ENCODE data around the gene ALX4.

DNA sequence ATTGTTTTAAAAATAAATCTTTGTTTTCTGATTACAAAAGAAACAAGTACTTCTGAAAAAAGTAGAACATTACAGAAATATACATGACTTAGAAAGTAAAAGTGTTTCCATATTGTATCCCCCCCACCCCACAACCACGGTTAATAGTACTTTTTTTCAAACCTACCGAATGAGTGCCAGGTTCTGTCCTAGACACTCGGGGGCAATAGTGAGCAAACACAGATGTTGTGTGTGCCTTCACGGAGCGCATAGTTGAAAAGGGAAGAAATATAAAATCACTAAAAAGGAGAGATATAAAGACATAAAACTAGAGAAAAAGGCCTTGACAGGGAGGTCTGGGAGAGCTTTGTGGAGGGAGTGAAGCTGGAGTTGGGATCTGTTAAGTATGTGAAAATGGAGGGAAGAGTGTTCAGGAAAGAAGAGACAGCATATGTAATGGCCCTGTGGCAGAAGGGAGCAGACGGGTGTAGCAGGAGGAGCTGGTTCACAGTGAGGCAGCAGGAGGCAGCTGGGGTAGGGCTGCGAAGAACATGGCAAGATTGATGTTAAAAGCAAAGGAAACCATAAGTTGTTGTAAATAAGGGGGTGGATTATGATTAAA lies 42.1 kb upstream of the ALX4 start:
- TF ChIP-seq POLR2AphosphoS5 (IDR thresholded peaks at IDR 0.05) (no peak), EP300 (IDR thresholded peaks at IDR 0.05) (no peak)
- TF ChIP-seq, protein P1, sequence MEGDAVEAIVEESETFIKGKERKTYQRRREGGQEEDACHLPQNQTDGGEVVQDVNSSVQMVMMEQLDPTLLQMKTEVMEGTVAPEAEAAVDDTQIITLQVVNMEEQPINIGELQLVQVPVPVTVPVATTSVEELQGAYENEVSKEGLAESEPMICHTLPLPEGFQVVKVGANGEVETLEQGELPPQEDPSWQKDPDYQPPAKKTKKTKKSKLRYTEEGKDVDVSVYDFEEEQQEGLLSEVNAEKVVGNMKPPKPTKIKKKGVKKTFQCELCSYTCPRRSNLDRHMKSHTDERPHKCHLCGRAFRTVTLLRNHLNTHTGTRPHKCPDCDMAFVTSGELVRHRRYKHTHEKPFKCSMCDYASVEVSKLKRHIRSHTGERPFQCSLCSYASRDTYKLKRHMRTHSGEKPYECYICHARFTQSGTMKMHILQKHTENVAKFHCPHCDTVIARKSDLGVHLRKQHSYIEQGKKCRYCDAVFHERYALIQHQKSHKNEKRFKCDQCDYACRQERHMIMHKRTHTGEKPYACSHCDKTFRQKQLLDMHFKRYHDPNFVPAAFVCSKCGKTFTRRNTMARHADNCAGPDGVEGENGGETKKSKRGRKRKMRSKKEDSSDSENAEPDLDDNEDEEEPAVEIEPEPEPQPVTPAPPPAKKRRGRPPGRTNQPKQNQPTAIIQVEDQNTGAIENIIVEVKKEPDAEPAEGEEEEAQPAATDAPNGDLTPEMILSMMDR (IDR thresholded peaks at IDR 0.05), result no peak

Measured in gastroesophageal sphincter (tissue), 3 donors.